Adipocyte (in vitro differentiated cells): Measurements from ENCODE around the gene AGBL1.
"Not testable (repeated sequence)": the region's sequence is repeated elsewhere in the genome, so short reads cannot be mapped to it uniquely, and the experiment has no call there.

Experiments used
- DNase-seq: peaks from one replicate; pipeline ENCODE4 v3.0.0-alpha.2; 2015; ENCODE audit warnings: low read depth
- H3K27me3 ChIP-seq: replicated peaks from 2 replicates; pipeline ENCODE4 v1.7.0; 2013; ENCODE audit warnings: mild to moderate bottlenecking, low read length, moderate library complexity; ENCODE audit not compliant: control insufficient read depth, insufficient read depth
- H3K36me3 ChIP-seq: 2 replicates; pipeline ENCODE4 v1.7.0; 2013; ENCODE audit warnings: low read length, mild to moderate bottlenecking, moderate library complexity; ENCODE audit not compliant: control insufficient read depth, insufficient read depth, severe bottlenecking
- H3K4me1 ChIP-seq: 2 replicates; pipeline ENCODE4 v1.7.0; 2013; ENCODE audit warnings: mild to moderate bottlenecking, low read length, moderate library complexity; ENCODE audit not compliant: control insufficient read depth, insufficient read depth
- H3K4me3 ChIP-seq: 2 replicates; pipeline ENCODE4 v1.7.0; 2013; ENCODE audit warnings: mild to moderate bottlenecking, low read length, moderate library complexity
- H3K9ac ChIP-seq: 2 replicates; pipeline ENCODE4 v1.7.0; 2013; ENCODE audit warnings: mild to moderate bottlenecking, low read length, moderate library complexity
- H3K9me3 ChIP-seq: 2 replicates; pipeline ENCODE4 v1.7.0; 2013; ENCODE audit warnings: mild to moderate bottlenecking, low read length, moderate library complexity; ENCODE audit not compliant: control insufficient read depth

Gene AGBL1

GRCh38 chr15:86863226-86863915 lies 783.7 kb downstream of the AGBL1 start:
- DNase-seq, result no peak
- H3K27me3 ChIP-seq, result no peaks in the 10 kb centered on the region
- H3K9ac ChIP-seq, result no peak overlapping the region
- H3K9me3 ChIP-seq, result no peaks in the 10 kb centered on the region
- peaks cover 16% of the 10 kb centered on the region for H3K4me1 ChIP-seq
- H3K36me3 ChIP-seq, result no peaks in the 10 kb centered on the region
- H3K4me3 ChIP-seq, result no peak overlapping the region

- DNase-seq, result no peak
- Histone ChIP-seq H3K27me3 (no peaks in the 10 kb centered on the region), H3K9ac (no peak overlapping the region), H3K4me3 (no peak overlapping the region), H3K9me3 (no peaks in the 10 kb centered on the region), H3K36me3 (no peaks in the 10 kb centered on the region), H3K4me1 (peaks cover 16% of the 10 kb centered on the region)
These were observed 786.2 kb downstream of the AGBL1 start for GRCh38 chr15:86865920-86866319.

- no peak overlapping the region for H3K4me3 ChIP-seq
- H3K27me3 ChIP-seq, result no peaks in the 10 kb centered on the region
- DNase-seq, result no peak
- H3K9me3 ChIP-seq, result no peaks in the 10 kb centered on the region
- H3K9ac ChIP-seq, result no peak overlapping the region
- no peaks in the 10 kb centered on the region for H3K36me3 ChIP-seq
- H3K4me1 ChIP-seq, result peaks cover 9% of the 10 kb centered on the region
These were observed 791.2 kb downstream of the AGBL1 start for GRCh38 chr15:86870846-86871245.

- H3K9me3 ChIP-seq, result no peaks in the 10 kb centered on the region
- H3K36me3 ChIP-seq, result no peaks in the 10 kb centered on the region
- peaks cover under 1% of the 10 kb centered on the region for H3K4me1 ChIP-seq
- no peak overlapping the region for H3K4me3 ChIP-seq
- DNase-seq, result no peak
- no peaks in the 10 kb centered on the region for H3K27me3 ChIP-seq
- no peak overlapping the region for H3K9ac ChIP-seq
These were observed 792.3 kb downstream of the AGBL1 start for GRCh38 chr15:86871964-86872363.

GRCh38 chr15:86872782-86873181 lies 793.1 kb downstream of the AGBL1 start:
- Histone ChIP-seq H3K4me3 (no peak overlapping the region), H3K9me3 (no peaks in the 10 kb centered on the region), H3K9ac (no peak overlapping the region), H3K4me1 (no peaks in the 10 kb centered on the region), H3K36me3 (no peaks in the 10 kb centered on the region), H3K27me3 (no peaks in the 10 kb centered on the region)
- DNase-seq, result no peak

- Histone ChIP-seq H3K4me1 (no peaks in the 10 kb centered on the region), H3K4me3 (no peak overlapping the region), H3K27me3 (peaks cover 6% of the 10 kb centered on the region), H3K36me3 (no peaks in the 10 kb centered on the region), H3K9ac (no peak overlapping the region), H3K9me3 (no peaks in the 10 kb centered on the region)
- DNase-seq, result no peak
These were observed 795.4 kb downstream of the AGBL1 start for GRCh38 chr15:86875067-86875466.

GRCh38 chr15:86876387-86876944 lies 796.8 kb downstream of the AGBL1 start:
- H3K4me3 ChIP-seq, result no peak overlapping the region
- H3K27me3 ChIP-seq, result peaks cover 7% of the 10 kb centered on the region
- no peaks in the 10 kb centered on the region for H3K9me3 ChIP-seq
- no peak for DNase-seq
- no peaks in the 10 kb centered on the region for H3K4me1 ChIP-seq
- no peaks in the 10 kb centered on the region for H3K36me3 ChIP-seq
- H3K9ac ChIP-seq, result no peak overlapping the region

GRCh38 chr15:86877171-86877631 lies 797.5 kb downstream of the AGBL1 start:
- DNase-seq, result no peak
- Histone ChIP-seq H3K27me3 (peaks cover 7% of the 10 kb centered on the region), H3K4me3 (no peak overlapping the region), H3K9ac (no peak overlapping the region), H3K4me1 (no peaks in the 10 kb centered on the region), H3K9me3 (no peaks in the 10 kb centered on the region), H3K36me3 (no peaks in the 10 kb centered on the region)

- not testable (repeated sequence) for H3K9me3 ChIP-seq, DNase-seq, H3K4me1 ChIP-seq, H3K4me3 ChIP-seq, H3K9ac ChIP-seq, H3K36me3 ChIP-seq, H3K27me3 ChIP-seq
These were observed 799.2 kb downstream of the AGBL1 start for GRCh38 chr15:86878844-86879243.

GRCh38 chr15:86879250-86880229 lies 799.9 kb downstream of the AGBL1 start:
- Histone ChIP-seq H3K27me3 (peaks cover 7% of the 10 kb centered on the region), H3K36me3 (no peaks in the 10 kb centered on the region), H3K9ac (no peak overlapping the region), H3K4me3 (no peak overlapping the region), H3K9me3 (no peaks in the 10 kb centered on the region), H3K4me1 (no peaks in the 10 kb centered on the region)
- no peak for DNase-seq

GRCh38 chr15:86885616-86886015 lies 805.9 kb downstream of the AGBL1 start:
- H3K9ac ChIP-seq, result no peak overlapping the region
- H3K4me1 ChIP-seq, result no peaks in the 10 kb centered on the region
- no peak overlapping the region for H3K4me3 ChIP-seq
- H3K9me3 ChIP-seq, result no peaks in the 10 kb centered on the region
- no peaks in the 10 kb centered on the region for H3K36me3 ChIP-seq
- no peak for DNase-seq
- H3K27me3 ChIP-seq, result peaks cover 4% of the 10 kb centered on the region
